Activated CD8-positive, alpha-beta memory T cell treated with anti-CD3 and anti-CD28 coated beads, Interleukin-2, amount 50 U/mL, for 1 hour (primary cell): ENCODE data around the gene SLC12A8.

Source experiments
- DNase-seq: peaks from one replicate; pipeline ENCODE4 v3.0.0-alpha.2; 2020; ENCODE audit errors: extremely low read depth

Gene SLC12A8

DNA sequence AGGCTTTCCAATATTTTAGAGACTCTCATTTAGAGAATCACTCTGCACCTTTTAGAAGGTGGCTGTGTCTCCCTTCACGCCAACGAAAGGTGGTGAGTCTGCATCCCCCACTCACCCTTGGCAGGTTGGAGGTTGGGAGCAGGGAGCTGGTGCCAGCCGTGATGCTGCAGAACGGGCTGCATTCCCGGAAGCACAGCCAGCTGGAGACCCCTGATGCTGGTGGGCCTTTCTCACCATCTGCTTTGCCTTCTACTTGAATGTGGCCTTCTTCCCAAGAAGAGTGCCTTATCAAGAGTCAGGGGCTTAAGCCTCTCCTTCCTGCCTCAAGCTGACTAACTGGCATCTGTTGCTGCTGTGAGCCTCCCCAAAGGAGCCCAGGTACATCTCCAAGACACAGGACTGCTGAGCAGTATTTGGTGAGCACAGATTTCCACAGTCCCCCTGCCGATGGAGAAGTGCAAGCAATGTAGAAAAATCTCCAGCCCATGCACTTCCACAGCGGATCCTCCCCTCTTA, 139.1 kb downstream of the SLC12A8 start:
- DNase-seq = no peak

DNA sequence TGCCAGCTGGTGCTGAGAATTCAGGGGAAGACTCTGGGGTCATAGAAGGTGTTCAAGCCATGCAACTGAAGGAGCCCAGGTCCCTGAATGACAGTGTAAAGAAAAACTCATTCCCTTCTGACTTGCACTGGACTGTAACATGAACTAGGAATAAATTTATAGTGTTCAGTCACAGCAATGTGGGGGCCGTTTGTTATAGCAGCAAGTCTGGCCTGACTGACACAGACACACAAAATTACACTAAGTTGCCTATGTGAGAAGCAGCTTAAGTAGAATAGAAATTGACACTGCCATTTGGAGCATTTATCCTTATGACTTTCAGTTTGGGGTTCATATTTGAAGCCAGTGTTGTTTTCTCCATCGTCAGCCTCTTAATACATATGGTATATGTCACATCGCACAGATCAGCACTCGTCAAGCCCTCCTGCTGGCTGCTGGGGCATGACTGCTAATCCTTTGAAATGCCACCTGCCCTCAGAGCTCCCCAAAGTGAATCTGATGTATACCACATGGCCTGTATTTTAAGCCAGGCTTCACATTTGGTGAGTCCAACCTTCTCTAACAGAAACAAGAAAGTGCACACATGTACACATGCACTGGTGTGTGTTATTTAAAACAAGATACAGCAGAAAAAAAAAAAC, 139.7 kb downstream of the SLC12A8 start:
- no peak for DNase-seq

DNA sequence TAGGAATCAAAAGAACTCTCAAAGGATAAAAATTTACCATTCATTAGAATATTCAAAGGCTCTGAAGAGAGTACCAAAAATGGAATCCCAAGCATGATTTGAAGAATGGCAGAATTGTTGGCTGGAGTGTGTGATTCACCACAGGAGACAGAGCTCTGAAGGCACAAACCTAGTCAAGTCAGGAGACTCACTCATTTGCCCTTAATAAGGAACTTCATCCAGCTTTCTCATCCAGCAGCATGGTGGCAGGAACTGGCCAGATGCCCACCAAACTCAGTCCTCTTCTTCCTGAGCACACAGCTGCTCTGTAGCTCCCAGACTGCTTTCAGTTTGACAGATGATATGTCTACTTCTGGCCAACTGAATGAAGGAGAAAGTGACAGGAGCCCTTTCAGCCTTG, 140.2 kb downstream of the SLC12A8 start:
- no peak for DNase-seq

DNA sequence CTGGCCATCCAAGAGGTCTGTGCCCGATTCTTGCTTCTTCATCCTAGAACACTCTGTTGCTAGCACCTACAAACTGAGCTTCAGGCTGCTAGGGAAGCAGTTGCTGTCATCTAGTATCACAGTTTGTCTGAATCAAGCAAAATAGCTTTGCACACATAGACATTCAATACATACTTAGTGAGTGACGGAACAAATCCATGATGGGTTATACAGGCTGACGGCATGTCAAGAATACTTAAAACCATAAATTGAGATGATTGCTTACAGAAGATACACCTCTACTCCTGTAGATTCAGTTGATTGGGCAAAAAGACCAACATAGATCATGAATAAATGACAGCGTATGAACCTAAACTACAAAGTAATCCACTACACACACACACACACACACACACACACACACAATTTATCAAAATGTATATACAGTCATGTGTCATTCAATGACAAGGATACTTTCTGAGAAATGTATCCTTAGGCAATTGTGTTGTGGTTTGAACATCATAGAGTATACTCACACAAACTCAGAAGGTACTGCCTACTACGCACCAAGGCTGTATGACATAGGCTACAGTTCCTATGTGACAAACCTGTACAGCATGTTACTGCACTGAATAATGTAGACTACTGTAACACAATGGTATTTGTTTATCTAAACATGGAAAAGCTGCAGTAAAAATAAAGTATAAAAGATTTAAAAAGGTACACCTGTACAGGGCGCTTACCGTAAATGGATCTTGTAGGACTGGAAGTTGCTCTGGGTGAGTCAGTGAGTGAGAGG, 142.4 kb downstream of the SLC12A8 start:
- DNase-seq = no peak

- DNase-seq = no peak
Measured at GRCh38 chr3:125069452-125069851, 143.1 kb downstream of the SLC12A8 start.

DNA sequence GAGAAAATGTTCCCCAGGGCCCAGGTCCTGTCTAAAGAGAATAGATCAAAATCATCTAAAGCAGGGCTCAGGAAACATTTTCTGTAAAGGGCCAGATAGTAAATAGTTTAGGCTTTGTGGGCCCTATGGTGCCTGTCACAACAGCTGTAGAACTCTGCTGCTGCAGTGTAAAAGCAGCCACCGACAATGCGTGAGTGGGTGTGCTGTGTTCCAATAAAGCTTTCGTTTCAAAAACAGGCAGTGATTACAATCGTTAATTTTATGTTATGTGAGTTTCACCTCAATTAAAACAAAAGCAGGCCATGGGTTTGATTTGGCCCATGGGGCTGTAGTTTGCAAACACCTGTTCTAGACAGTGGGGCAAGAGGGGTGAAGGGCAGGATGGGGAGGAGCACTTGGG, 144.3 kb downstream of the SLC12A8 start:
- no peak for DNase-seq

- no peak for DNase-seq
Measured at GRCh38 chr3:125067225-125067624, 145.3 kb downstream of the SLC12A8 start.

- DNase-seq = no peak
Measured at GRCh38 chr3:125062904-125063618, 149.5 kb downstream of the SLC12A8 start.

DNA sequence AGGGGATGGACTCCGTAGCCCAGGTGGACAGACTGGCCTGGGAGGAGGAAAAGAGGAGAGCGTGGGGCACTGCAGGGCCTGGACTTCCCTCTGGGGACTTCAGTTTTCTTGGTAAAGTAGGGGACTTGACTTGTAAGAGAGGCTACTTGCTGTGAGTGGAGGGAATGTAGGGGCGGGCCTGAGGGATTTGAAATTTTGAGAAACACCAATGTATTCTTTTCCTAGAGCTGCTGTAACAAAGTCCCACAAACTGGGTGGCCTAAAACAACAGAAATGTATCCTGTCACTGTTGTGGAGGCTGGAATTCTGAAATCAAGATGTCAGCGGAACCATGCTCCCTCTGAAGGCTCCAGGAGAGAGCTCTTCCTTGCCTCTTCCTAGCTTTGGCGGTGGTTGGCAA, 150.9 kb downstream of the SLC12A8 start:
- no peak for DNase-seq

GRCh38 chr3:125061170-125061569, 151.4 kb downstream of the SLC12A8 start:
- DNase-seq = no peak

DNA sequence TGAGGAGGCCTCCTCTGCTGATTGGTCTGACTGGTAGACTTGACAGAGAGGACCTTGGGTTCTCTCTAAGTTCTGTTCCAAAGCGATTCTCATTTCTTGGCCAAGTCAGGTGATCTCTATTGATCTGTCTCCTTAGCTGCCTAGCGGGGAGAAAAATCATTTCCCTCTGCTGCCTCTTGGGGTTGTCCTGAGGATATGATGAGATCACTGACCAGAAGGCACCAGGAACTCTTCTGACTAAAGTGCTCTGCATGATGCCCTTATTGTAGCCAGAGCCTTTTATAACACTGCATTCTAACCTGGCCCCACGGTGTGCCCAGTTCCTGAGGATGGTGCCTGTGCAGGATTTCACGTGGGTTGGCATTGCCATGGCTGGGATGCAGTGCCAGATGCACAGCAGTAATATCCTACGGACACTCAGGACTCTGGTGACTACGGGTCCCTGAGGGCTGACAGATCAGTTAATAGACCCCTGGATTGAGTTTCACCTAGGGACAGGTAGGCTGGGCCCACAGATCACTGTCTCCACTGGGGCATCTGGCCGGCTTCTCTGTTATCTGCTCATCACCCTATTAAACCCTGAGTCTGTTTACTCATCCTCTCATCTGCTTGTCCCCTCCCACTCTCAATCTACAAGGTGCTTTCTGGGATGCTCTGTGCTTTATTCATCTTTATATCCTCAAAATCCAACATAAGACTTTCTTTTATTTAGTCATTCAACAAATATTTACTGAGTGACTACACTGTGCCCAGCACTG, 152.9 kb downstream of the SLC12A8 start:
- no peak for DNase-seq

DNA sequence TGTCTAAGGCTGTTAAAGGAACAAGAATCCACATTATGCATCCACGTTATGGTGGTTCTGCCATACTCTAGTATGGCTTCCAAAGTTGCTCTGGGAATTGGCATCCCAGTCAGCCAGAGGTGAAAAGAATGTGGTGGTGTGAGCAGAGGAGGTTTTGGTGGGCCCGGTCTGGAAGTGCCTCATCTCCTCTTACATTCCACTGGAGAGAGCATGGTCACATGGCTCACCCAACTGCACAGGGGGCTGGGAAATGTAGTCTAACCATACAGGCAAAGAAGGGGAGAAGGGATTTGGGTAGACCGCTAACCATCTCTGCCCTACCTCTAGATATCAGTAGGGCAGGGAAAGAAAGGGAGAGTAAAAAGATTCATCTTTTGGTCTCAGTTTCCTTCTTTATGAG, 153.6 kb downstream of the SLC12A8 start:
- no peak for DNase-seq

- no peak for DNase-seq
Measured at GRCh38 chr3:125058529-125058928, 154.0 kb downstream of the SLC12A8 start.

DNA sequence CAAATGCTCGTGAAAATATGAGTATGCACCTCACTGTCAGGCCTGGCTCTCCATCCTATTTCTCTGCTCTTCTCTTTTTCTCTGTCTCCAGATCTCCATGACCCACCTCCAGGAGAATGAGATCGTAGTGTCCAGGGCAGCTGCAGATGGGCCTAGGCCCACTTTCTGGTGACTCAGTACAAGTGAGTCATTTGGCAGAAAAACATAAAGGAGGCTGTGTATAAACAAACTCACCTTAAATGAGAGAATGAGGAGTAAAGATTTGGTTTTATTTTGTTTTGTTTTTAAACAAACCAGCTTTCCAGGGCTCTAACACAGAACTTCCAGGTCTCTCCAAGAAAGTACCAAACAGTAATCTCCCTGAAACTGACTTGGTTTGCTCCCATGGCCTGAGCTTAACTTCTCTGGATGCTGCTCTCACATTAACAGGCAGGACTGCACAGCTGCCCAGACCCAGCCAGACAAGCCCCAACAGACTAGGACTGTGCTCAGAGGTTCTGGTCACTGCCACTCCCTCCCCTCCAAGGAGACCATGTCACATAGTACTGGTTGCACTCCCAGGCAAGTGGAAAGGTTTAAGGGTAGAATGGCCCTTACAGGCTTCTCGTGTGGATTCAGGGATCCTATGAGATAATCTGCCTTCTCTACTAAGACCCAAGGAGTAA, 155.2 kb downstream of the SLC12A8 start:
- DNase-seq = no peak

DNA sequence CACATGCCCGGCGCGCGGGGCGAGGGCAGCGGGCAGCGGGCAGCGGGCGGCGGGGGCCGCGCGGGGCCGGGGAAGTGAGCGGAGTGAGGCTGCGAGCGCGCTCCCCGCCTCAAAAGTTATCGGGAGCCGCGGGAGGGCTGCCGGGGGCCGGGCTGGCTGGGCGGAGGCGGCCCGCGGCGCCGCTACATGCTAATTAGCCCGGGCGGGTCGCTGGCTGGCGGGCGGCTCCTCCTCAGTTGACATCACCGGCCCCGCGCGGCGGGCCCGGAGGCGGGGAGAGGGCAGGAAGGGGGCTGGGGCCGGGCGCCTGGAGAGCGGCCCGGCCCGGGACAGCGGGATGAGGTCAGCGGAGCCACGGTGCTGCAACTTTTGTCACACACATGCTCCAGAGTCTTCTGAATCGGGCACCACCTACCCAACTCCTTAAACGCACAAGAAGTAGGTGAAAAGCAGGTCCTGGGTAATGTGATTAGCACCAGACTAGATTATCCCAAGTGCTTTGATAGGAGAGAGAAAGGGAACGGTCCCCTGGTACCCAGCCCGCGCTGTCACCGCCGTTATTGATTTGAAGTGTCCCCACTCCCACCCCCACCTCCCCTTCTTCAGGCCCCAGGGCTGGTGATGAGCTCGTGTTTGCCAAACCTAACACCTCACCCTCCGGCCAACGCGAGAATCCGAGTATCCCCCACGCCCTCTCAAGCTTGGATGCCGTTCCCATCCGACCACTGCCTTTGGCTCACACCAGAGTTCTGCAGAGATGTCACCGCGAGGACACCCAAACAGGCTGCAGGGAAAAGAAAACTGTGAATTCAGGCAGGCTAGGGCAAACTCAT, 156.4 kb downstream of the SLC12A8 start, which contains the start of gene HEG1:
Gene HEG1, minus strand, starts transcription at position 85 of the 833 bp plus-strand sequence. CDS start 107 bp downstream, outside the sequence.
- peak; percentile 29 for DNase-seq

DNA sequence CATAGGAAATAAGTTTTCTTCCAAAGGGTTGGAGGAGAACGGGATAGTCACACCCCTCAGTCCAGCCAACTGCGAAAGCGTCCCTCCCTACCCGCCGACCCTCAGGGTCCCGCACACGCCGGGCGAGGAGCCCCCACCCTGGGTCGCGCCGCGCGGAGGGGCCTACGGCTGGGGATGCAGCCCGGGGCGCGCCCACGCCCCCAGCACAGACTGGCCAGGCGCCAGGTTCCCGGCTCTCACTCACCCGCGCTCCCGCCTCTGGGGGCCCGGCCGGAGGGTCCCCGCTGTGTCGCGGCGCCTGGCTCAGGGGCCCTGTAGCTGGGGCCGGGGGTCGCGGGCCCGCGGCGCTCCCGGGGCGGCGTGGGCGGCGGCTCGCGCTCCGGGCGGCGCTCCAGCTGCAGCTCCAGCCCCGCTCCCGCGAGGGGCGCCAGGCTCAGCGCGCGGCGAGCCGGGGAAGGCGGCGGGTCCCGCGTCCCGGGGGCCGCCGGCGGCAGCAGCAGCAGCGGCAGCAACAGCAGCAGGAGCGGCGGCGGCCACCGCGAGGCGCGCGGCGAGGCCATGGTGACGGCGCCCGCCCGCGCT, 157.1 kb downstream of the SLC12A8 start:
- DNase-seq = no peak

- no peak for DNase-seq
Measured at GRCh38 chr3:125054449-125055329, 157.9 kb downstream of the SLC12A8 start.

GRCh38 chr3:125054062-125054448, 158.5 kb downstream of the SLC12A8 start:
- no peak for DNase-seq

GRCh38 chr3:125053304-125053699, 159.2 kb downstream of the SLC12A8 start:
- DNase-seq = no peak
